ENCODE results near the gene INS.
"Not testable (repeated sequence)": the region's sequence is repeated elsewhere in the genome, so short reads cannot be mapped to it uniquely, and the experiment has no call there.

The INS gene

DNA sequence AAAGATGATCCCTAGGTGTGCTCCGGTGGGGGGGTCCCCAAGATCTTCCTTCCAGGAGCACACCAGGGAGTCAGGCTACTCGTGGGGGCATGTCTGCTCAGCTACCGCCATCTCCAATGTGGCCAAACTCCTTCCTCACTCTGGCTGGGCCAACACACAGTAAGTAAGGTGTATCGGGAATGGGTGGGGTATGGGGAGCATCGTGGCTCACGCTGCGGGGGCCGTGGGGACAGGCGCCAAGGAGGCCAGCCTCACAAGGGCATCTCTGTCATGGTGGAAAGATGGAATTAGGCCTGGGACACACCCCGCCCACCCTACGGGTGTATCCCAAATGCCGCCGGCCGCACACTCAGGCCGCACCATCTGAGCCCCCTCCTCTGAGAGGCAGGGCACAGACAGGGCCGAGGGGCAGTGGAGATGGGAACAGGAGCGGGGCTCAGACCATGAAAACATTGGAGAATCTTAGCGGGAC lies 30.1 kb downstream of the INS start:
- peaks cover 42% of the 10 kb centered on the region for H3K27me3 ChIP-seq (ENCODE audit: control insufficient read depth, insufficient read depth, low read length)
- H3K4me3 ChIP-seq (ENCODE audit: low read length), result no peak overlapping the region
- H3K4me1 ChIP-seq (ENCODE audit: control insufficient read depth, low read depth, low read length), result no peaks in the 10 kb centered on the region
- no peaks in the 10 kb centered on the region for H3K9me3 ChIP-seq (ENCODE audit: control insufficient read depth, low read depth, low read length)
- no peaks in the 10 kb centered on the region for H3K36me3 ChIP-seq (ENCODE audit: control insufficient read depth, low read depth, low read length)
- no peak overlapping the region for H3K9ac ChIP-seq (ENCODE audit: low read length)
- H3K27ac ChIP-seq (ENCODE audit: low read length), result no peak overlapping the region

DNA sequence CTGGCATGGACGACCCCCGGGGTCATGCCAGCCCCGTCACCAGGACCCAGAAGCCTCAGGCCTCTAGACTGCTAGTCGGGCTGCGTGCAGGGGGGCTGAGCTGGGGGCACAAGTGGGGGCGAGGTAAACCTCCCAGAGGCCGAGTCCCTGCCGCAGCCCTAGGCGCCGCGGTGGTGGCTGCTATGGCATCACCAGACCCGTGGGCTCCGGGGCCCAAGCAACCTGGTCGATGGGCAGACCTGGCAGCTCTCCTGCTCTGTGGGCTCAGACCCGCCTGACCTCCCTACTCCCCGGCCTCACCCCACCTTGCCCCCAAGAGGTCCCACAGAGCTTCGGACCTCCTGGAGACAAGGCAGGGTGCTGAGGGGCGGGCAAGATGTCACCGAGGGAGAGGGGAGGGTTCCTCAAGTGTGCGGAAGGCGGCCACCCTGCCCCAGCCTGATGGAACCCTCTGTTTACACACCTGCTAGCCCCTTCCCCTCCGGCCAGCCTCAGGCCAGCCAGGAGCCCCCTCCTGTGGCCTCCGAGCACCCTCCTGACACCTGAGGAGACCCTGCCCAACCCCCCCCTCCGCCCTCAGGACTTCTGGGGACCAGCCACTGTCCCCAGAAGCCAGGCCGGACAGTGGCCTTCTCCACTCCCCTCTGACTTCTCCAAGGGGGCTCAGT lies 31.2 kb downstream of the INS start:
- H3K4me3 ChIP-seq (ENCODE audit: low read length), result no peak overlapping the region
- peaks cover 31% of the 10 kb centered on the region for H3K27me3 ChIP-seq (ENCODE audit: control insufficient read depth, insufficient read depth, low read length)
- H3K36me3 ChIP-seq (ENCODE audit: control insufficient read depth, low read depth, low read length), result no peaks in the 10 kb centered on the region
- H3K9ac ChIP-seq (ENCODE audit: low read length), result no peak overlapping the region
- H3K9me3 ChIP-seq (ENCODE audit: control insufficient read depth, low read depth, low read length), result no peaks in the 10 kb centered on the region
- no peak overlapping the region for H3K27ac ChIP-seq (ENCODE audit: low read length)
- H3K4me1 ChIP-seq (ENCODE audit: control insufficient read depth, low read depth, low read length), result no peaks in the 10 kb centered on the region

DNA sequence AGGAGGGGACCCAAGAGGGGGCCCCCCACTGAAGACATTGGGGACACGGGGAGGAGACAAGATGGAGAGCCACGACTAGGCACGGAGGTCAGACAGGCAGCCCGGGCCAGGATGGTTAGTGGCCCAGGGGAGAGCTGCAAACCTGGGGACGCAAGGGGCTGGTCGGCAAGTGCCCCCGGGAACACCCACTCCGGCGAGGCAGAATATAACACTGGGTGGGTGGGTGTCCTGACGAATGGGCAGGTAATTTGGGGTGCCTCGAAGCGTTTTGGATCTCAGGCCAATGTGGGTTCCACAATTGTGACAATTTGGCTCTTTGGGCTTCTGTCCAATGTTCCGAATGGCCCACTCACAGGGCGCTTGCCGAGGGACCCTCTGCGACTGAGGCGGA lies 31.7 kb downstream of the INS start:
- Histone ChIP-seq H3K4me1 (ENCODE audit: control insufficient read depth, low read depth, low read length) (no peaks in the 10 kb centered on the region), H3K27me3 (ENCODE audit: control insufficient read depth, insufficient read depth, low read length) (peaks cover 26% of the 10 kb centered on the region), H3K9me3 (ENCODE audit: control insufficient read depth, low read depth, low read length) (no peaks in the 10 kb centered on the region), H3K4me3 (ENCODE audit: low read length) (no peak overlapping the region), H3K36me3 (ENCODE audit: control insufficient read depth, low read depth, low read length) (no peaks in the 10 kb centered on the region), H3K9ac (ENCODE audit: low read length) (no peak overlapping the region), H3K27ac (ENCODE audit: low read length) (no peak overlapping the region)

DNA sequence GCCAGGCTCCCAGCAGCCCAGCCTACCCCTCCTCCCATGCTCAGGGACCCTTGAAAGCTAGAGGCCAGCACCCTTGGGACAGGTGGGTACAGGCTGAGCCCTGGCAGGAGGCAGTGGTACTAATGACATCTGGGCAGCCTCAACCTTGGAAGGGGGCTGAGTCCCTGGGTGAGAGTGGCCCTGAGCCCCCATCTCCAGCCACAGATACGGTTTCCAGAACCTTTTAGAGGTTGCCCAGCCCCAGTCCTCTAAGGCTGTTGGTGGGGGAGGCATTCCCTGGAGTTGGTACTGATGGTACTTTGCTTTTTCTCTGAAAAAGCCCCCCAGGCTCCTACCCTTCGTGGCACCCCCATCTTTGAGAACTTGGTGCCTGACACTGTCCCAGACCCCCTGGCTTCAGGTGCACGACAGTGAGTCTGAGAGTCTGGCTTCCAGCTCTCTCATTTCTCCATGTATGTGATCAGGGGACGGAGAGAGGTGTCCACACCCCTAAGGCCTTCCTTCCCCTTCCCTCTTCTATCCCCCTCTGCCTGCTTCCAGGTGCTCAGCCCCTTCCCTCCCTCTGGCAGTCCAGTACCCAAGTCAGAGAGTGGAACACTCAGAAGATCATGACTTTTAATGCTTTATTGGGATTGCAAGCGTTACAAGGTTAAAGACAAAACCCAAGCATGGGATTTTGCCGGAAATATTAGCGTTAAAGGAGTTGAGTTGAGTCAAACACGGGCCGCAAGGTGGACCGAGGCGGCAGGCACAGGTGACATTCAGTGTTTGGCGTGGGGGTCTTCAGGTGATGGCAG lies 32.3 kb downstream of the INS start:
- H3K9me3 ChIP-seq (ENCODE audit: control insufficient read depth, low read depth, low read length), result no peaks in the 10 kb centered on the region
- no peak overlapping the region for H3K27ac ChIP-seq (ENCODE audit: low read length)

DNA sequence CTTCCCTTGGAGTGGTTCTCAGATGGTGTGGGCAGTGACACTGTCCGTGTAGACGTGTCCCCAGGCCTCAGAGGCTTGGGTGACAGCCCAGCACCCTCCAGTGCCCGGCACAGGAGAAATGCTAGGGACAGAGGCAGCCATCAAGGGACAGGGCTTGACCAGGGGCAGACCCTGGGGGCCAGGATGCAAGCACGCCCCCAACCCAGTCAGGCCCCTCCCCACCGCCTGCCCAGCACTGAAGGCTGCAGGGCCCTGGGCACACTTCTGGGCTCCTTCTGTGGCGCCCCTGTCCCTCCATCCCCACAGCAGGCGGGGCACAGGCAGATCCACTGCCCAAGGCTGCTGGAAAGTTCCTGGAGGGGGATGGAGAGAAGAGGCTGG lies 32.9 kb downstream of the INS start:
- H3K4me1 ChIP-seq (ENCODE audit: control insufficient read depth, low read depth, low read length), result no peaks in the 10 kb centered on the region
- peaks cover 15% of the 10 kb centered on the region for H3K27me3 ChIP-seq (ENCODE audit: control insufficient read depth, insufficient read depth, low read length)
- no peaks in the 10 kb centered on the region for H3K36me3 ChIP-seq (ENCODE audit: control insufficient read depth, low read depth, low read length)
- H3K9me3 ChIP-seq (ENCODE audit: control insufficient read depth, low read depth, low read length), result no peaks in the 10 kb centered on the region
- no peak overlapping the region for H3K9ac ChIP-seq (ENCODE audit: low read length)
- no peak overlapping the region for H3K4me3 ChIP-seq (ENCODE audit: low read length)
- no peak overlapping the region for H3K27ac ChIP-seq (ENCODE audit: low read length)

More for the DNA sequence above, 32.3 kb downstream of the INS start:
- no peaks in the 10 kb centered on the region for H3K36me3 ChIP-seq (ENCODE audit: control insufficient read depth, low read depth, low read length)
- no peak overlapping the region for H3K4me3 ChIP-seq (ENCODE audit: low read length)
- no peaks in the 10 kb centered on the region for H3K4me1 ChIP-seq (ENCODE audit: control insufficient read depth, low read depth, low read length)
- peaks cover 20% of the 10 kb centered on the region for H3K27me3 ChIP-seq (ENCODE audit: control insufficient read depth, insufficient read depth, low read length)
- no peak overlapping the region for H3K9ac ChIP-seq (ENCODE audit: low read length)

DNA sequence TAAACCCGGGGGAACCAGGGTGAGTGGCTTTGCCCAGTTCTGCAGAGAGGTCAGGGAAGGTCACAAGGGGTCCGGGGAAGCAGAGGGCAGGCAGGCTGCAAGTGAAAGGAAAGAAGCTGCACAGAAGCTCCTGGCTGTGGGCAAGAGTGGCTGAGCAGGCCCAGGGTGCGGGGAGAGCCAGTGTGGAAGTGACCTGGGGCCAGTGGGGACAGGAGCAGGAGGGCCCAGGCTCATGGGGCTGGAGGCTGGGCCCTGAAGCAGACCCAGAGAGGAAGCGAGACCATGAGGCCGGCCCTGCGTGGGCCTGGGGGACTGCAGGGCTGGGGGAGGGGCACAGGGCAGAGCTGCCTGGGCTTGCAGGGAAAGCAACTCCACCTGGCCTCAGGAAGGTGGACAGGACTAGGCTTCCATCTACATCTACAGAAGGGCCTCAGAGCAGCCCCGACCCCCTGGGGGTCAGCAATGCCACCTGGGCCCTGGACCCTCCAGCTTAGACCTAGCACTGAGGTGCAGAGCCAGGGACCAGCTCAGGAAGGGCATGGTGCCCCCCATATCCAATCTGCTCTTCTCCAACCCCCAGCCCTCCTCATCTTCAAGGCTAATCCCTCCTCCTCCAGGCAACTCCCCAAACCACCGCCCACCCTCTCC lies 33.4 kb downstream of the INS start:
- no peaks in the 10 kb centered on the region for H3K9me3 ChIP-seq (ENCODE audit: control insufficient read depth, low read depth, low read length)
- H3K9ac ChIP-seq (ENCODE audit: low read length), result no peak overlapping the region
- no peaks in the 10 kb centered on the region for H3K36me3 ChIP-seq (ENCODE audit: control insufficient read depth, low read depth, low read length)
- H3K4me1 ChIP-seq (ENCODE audit: control insufficient read depth, low read depth, low read length), result no peaks in the 10 kb centered on the region
- peaks cover 9% of the 10 kb centered on the region for H3K27me3 ChIP-seq (ENCODE audit: control insufficient read depth, insufficient read depth, low read length)
- H3K4me3 ChIP-seq (ENCODE audit: low read length), result no peak overlapping the region
- no peak overlapping the region for H3K27ac ChIP-seq (ENCODE audit: low read length)

DNA sequence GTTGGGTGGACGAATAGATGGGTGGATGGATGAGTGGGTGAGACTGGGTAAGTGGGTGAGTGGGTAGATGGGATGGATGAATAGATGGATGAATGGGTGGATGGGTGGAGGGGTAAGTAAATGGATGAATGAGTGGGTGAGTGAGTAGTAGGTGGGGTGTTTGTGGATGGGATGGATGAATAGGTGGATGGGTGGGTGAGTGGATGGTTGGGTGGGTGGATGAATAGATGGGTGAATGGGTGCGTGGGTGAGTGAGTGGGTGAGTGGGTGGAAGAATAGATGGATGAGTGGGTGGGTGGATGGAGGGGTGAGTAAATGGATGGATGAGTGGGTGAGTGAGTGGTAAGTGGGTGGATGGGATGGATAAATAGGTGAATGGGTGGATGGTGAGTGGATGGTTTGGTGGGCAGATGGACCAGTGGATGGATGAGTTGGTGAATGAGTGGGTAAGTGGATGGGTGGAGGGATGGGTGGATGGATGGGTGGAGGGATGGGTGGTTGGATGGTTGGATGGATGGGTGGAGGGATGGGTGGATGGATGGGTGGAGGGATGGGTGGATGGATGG lies 34.4 kb downstream of the INS start:
- Histone ChIP-seq H3K9ac (ENCODE audit: low read length) (no peak overlapping the region), H3K4me3 (ENCODE audit: low read length) (no peak overlapping the region), H3K9me3 (ENCODE audit: control insufficient read depth, low read depth, low read length) (no peaks in the 10 kb centered on the region), H3K27ac (ENCODE audit: low read length) (no peak overlapping the region), H3K4me1 (ENCODE audit: control insufficient read depth, low read depth, low read length) (no peaks in the 10 kb centered on the region), H3K36me3 (ENCODE audit: control insufficient read depth, low read depth, low read length) (no peaks in the 10 kb centered on the region), H3K27me3 (ENCODE audit: control insufficient read depth, insufficient read depth, low read length) (peaks cover 4% of the 10 kb centered on the region)

DNA sequence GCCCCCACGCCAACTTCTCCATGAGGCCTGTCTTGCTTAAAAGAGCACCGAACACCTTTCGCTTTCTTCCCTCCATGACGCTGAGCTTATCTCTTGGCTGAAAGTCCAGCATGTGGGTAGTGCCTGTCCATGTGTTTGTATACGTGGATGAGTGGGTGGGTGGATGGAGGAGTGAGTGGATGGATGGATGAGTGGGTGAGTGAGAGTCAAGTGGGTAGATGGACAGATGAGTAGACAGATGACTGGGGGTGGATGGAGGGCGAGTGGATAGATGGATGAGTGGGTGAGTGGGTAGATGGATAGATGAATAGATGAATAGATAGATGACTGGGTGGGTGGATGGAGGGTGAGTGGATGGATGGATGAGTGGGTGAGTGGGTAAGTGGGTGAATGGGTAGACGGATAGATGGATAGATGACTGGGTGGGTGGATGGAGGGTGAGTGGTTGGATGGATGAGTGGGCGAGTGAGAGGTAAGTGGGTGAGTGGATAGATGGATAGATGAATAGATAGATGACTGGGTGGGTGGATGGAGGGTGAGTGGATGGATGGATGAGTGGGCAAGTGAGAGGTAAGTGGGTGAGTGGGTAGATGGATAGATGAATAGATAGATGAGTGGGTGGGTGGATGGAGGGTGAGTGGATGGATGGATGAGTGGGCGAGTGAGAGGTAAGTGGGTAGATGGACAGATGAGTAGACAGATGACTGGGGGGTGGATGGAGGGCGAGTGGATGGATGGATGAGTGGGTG lies 36.1 kb downstream of the INS start:
- not testable (repeated sequence) for H3K9ac ChIP-seq (ENCODE audit: low read length); H3K36me3 ChIP-seq (ENCODE audit: control insufficient read depth, low read depth, low read length); H3K4me1 ChIP-seq (ENCODE audit: control insufficient read depth, low read depth, low read length); H3K27me3 ChIP-seq (ENCODE audit: control insufficient read depth, insufficient read depth, low read length); H3K4me3 ChIP-seq (ENCODE audit: low read length); H3K9me3 ChIP-seq (ENCODE audit: control insufficient read depth, low read depth, low read length); H3K27ac ChIP-seq (ENCODE audit: low read length)

DNA sequence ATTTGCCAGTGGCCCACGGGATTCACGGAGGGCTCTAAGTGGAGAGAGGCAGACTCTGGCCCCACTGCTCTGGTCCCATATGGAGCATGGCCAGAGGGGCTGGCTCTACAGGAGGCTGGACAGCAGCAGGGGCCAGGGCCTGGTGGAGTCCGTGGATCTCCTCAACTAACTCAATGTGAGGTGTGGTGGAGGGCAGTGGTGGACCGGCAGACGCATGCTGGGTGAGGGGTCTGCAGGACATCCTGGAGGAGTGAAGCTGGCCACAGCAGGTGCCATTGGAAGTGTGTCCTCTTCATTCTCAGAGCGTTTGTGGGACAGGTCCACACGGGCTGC lies 37.4 kb downstream of the INS start:
- Histone ChIP-seq H3K4me3 (ENCODE audit: low read length) (no peak overlapping the region), H3K27me3 (ENCODE audit: control insufficient read depth, insufficient read depth, low read length) (peaks cover 8% of the 10 kb centered on the region), H3K9ac (ENCODE audit: low read length) (no peak overlapping the region), H3K27ac (ENCODE audit: low read length) (no peak overlapping the region), H3K9me3 (ENCODE audit: control insufficient read depth, low read depth, low read length) (no peaks in the 10 kb centered on the region), H3K36me3 (ENCODE audit: control insufficient read depth, low read depth, low read length) (no peaks in the 10 kb centered on the region), H3K4me1 (ENCODE audit: control insufficient read depth, low read depth, low read length) (no peaks in the 10 kb centered on the region)

DNA sequence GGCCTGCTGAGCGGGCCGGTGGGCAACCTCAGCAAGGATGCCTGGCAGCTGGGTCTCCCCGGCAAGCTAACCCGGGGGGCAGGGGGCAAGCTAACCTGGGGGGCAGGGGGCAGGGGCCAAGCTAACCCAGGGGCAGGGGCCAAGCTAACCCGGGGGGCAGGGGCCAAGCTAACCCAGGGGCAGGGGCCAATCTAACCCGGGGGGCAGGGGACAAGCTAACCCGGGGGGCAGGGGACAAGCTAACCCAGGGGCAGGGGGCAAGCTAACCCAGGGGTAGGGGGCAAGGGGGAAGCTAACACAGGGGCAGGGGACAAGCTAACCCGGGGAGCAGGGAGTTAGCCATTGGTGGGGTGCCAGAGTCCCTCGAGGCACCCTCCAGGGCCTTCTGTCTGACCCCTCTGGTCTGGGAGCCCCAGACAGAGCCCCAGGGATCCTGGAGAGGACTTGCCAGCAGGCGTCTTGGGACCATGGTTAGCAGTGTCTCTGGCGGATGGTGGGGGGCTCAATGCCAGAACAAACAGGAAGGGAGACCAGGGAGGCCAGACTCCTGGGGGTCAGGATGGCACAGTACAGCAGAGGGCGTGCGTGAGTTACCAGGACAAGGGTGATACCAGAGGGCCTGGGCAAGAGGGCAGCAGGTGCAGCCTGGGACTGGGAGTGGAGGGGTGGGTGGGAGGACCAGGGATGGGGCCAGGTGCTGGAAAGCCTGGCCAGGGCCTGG lies 37.9 kb downstream of the INS start:
- no peaks in the 10 kb centered on the region for H3K4me1 ChIP-seq (ENCODE audit: control insufficient read depth, low read depth, low read length)
- H3K27me3 ChIP-seq (ENCODE audit: control insufficient read depth, insufficient read depth, low read length), result peaks cover 8% of the 10 kb centered on the region
- H3K4me3 ChIP-seq (ENCODE audit: low read length), result no peak overlapping the region
- H3K9ac ChIP-seq (ENCODE audit: low read length), result no peak overlapping the region
- no peak overlapping the region for H3K27ac ChIP-seq (ENCODE audit: low read length)
- H3K36me3 ChIP-seq (ENCODE audit: control insufficient read depth, low read depth, low read length), result no peaks in the 10 kb centered on the region
- no peaks in the 10 kb centered on the region for H3K9me3 ChIP-seq (ENCODE audit: control insufficient read depth, low read depth, low read length)
